ENCODE measurements around the gene EID2B.
A peak's percentile ranks its signal among the peaks of the same experiment; 100 is the strongest.

The EID2B gene

DNA sequence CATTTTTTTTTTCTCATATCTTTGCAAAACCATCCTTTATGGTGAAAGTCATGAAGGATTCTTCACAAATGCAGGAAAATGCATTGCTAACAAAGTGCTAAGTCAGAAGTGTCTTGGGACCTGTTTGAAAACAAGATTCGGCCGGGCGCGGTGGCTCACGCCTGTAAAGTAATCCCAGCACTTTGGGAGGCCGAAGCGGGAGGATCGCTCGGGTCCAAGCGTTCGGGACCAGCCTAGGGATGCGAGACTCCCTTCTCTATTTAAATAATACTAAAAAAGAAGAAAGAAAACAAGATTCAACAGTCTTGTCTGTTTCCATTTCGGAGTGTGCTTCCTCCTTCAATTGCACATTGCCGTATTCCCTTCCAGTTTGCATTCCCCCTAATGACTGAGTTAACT lies 819 bp downstream of the EID2B start:
- Histone ChIP-seq H3K4me3 (replicated peaks; ENCODE audit: insufficient read depth, low read length) (peak overlapping the region; percentile 88), H3K27ac (replicated peaks) (peak overlapping the region; percentile 68), H3K27me3 (ENCODE audit: insufficient read depth, poor library complexity, severe bottlenecking) (no peaks in the 10 kb centered on the region)
- no peak for DNase-seq (ENCODE audit: low read depth in 1 of 2, low spot score in 1 of 2)
- TF ChIP-seq, protein P1, sequence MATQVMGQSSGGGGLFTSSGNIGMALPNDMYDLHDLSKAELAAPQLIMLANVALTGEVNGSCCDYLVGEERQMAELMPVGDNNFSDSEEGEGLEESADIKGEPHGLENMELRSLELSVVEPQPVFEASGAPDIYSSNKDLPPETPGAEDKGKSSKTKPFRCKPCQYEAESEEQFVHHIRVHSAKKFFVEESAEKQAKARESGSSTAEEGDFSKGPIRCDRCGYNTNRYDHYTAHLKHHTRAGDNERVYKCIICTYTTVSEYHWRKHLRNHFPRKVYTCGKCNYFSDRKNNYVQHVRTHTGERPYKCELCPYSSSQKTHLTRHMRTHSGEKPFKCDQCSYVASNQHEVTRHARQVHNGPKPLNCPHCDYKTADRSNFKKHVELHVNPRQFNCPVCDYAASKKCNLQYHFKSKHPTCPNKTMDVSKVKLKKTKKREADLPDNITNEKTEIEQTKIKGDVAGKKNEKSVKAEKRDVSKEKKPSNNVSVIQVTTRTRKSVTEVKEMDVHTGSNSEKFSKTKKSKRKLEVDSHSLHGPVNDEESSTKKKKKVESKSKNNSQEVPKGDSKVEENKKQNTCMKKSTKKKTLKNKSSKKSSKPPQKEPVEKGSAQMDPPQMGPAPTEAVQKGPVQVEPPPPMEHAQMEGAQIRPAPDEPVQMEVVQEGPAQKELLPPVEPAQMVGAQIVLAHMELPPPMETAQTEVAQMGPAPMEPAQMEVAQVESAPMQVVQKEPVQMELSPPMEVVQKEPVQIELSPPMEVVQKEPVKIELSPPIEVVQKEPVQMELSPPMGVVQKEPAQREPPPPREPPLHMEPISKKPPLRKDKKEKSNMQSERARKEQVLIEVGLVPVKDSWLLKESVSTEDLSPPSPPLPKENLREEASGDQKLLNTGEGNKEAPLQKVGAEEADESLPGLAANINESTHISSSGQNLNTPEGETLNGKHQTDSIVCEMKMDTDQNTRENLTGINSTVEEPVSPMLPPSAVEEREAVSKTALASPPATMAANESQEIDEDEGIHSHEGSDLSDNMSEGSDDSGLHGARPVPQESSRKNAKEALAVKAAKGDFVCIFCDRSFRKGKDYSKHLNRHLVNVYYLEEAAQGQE (IDR thresholded peaks at IDR 0.05; ENCODE audit: insufficient replicate concordance, low read depth), result no peak
- TF ChIP-seq, protein P2, sequence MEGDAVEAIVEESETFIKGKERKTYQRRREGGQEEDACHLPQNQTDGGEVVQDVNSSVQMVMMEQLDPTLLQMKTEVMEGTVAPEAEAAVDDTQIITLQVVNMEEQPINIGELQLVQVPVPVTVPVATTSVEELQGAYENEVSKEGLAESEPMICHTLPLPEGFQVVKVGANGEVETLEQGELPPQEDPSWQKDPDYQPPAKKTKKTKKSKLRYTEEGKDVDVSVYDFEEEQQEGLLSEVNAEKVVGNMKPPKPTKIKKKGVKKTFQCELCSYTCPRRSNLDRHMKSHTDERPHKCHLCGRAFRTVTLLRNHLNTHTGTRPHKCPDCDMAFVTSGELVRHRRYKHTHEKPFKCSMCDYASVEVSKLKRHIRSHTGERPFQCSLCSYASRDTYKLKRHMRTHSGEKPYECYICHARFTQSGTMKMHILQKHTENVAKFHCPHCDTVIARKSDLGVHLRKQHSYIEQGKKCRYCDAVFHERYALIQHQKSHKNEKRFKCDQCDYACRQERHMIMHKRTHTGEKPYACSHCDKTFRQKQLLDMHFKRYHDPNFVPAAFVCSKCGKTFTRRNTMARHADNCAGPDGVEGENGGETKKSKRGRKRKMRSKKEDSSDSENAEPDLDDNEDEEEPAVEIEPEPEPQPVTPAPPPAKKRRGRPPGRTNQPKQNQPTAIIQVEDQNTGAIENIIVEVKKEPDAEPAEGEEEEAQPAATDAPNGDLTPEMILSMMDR (IDR thresholded peaks at IDR 0.05; ENCODE audit: insufficient read depth, low read length), result no peak
- no peak for TF ChIP-seq POLR2AphosphoS5 (IDR thresholded peaks at IDR 0.05; ENCODE audit: low read depth)
- TF ChIP-seq GABPA (IDR thresholded peaks at IDR 0.05; ENCODE audit: low read depth), result no peak
- no peak for TF ChIP-seq SPI1 (IDR thresholded peaks at IDR 0.05; ENCODE audit: borderline replicate concordance, low read depth)

DNA sequence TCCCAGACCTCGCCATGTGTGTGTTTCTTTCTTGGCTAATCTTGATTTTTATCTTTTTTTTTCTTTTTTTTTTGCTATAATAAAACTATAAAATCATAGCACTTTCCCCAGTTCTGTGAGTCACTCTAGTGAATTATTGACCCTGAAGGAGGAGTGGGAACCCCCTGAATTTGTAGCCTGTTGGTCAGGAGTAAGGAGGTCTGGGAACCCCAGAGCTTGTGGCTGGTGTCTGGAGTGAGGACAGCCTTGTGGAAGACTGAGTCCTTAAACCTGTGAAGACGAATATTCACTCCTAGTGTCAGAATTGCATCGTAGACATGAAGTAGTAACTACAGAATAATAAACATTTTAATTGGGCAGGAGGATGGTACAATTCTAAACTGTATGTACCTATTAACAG lies 7.4 kb downstream of the EID2B start:
- TF ChIP-seq, protein P2 (IDR thresholded peaks at IDR 0.05; ENCODE audit: insufficient read depth, low read length), result no peak
- TF ChIP-seq SPI1 (IDR thresholded peaks at IDR 0.05; ENCODE audit: borderline replicate concordance, low read depth), result no peak
- TF ChIP-seq GABPA (IDR thresholded peaks at IDR 0.05; ENCODE audit: low read depth), result no peak
- TF ChIP-seq, protein P1 (IDR thresholded peaks at IDR 0.05; ENCODE audit: insufficient replicate concordance, low read depth), result no peak
- no peak for TF ChIP-seq POLR2AphosphoS5 (IDR thresholded peaks at IDR 0.05; ENCODE audit: low read depth)
- Histone ChIP-seq H3K4me3 (replicated peaks; ENCODE audit: insufficient read depth, low read length) (no peak overlapping the region), H3K27me3 (ENCODE audit: insufficient read depth, poor library complexity, severe bottlenecking) (no peaks in the 10 kb centered on the region), H3K27ac (replicated peaks) (no peak overlapping the region)
- DNase-seq (ENCODE audit: low read depth in 1 of 2, low spot score in 1 of 2), result no peak

DNA sequence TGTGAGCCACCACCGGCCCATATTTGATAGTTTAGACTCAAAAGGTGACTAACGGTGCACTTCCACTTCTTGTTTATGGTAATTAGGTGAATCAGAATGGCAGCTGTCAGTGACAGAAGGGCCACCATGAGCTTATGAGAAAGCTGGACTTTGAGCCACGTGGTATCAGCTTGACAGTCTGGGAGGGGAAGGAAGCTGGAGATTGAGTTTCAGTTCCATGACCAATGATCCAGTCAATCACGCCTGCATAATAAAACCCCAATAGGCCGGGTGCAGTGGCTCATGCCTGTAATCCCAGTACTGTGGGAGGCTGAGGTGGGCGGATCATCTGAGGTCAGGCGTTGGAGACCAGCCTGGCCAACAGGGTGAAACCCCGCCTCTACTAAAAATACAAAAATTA lies 8.2 kb downstream of the EID2B start:
- no peak for DNase-seq (ENCODE audit: low read depth in 1 of 2, low spot score in 1 of 2)
- TF ChIP-seq GABPA (IDR thresholded peaks at IDR 0.05; ENCODE audit: low read depth) (no peak), POLR2AphosphoS5 (IDR thresholded peaks at IDR 0.05; ENCODE audit: low read depth) (no peak), SPI1 (IDR thresholded peaks at IDR 0.05; ENCODE audit: borderline replicate concordance, low read depth) (no peak)
- TF ChIP-seq, protein P1 (IDR thresholded peaks at IDR 0.05; ENCODE audit: insufficient replicate concordance, low read depth), result no peak
- TF ChIP-seq, protein P2 (IDR thresholded peaks at IDR 0.05; ENCODE audit: insufficient read depth, low read length), result no peak
- no peaks in the 10 kb centered on the region for H3K27me3 ChIP-seq (ENCODE audit: insufficient read depth, poor library complexity, severe bottlenecking)
- no peak overlapping the region for H3K27ac ChIP-seq (replicated peaks)
- H3K4me3 ChIP-seq (replicated peaks; ENCODE audit: insufficient read depth, low read length), result no peak overlapping the region

Measured in HL-60 (cell line).